Measurements from ENCODE around the gene CATSPER1.

The CATSPER1 gene

DNA sequence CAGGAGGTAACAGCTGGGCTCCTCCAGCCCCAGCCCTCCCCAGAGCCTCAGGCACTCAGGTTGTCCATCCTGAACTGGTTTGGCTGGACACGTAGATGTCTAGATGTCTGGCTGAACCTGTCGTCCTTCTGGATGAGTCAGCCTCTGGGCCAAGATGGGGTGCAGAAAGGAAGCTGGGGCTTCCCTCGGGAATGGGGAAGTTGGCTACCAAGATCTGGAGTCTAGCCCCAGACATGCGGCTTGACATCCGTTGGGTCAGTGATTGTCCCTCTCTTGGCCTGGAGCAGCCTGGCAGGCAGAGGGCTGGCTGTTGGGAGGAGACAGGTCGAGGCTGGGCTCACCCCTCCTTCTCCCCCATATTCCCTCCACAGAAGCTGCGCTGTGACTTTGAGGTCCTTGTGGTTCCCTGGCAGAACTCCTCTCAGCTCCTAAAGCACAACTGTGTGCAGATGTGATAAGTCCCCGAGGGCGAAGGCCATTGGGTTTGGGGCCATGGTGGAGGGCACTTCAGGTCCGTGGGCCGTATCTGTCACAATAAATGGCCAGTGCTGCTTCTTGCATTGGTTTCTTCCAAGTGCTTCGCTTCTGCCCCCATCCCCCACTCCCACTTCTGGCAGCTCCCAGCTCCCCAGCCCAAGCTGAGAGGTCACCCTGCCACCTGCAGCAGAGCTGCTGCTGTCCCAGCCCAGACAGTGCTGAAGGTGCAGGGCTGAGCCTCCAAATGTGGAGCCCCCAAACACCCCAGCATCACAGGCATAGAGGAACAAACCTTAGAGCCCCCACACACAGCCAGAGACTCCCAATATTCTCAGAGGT, 13.1 kb downstream of the CATSPER1 start:
- no peaks in the 10 kb centered on the region for H3K4me1 ChIP-seq (ENCODE audit: insufficient read depth, low read length)

DNA sequence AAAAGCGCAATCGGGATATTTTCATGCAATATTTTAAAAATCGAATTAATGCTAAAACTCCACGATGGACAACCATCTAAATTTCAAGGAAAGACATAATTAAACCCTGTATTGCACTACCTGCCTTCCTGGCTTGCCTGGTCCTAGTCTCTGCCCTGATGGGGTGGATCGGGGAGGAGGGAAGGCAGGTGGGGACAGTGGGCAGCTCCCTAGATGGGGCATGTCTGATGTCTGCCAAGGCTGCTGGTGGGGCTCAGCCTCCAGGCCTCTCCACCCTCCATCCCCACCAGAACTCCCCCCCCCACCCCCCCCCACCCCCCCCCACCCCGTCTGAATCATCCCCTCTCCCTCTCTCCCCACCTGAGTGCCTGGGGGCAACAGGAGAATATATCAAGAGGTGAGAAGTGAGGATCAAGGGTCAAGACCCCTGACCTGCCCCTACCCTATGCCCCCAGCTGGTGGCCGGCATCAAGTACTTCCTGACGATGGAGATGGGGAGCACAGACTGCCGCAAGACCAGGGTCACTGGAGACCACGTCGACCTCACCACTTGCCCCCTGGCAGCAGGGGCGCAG, 13.8 kb downstream of the CATSPER1 start:
- Histone ChIP-seq H3K4me2 (ENCODE audit: insufficient read depth, low read length) (no peak overlapping the region), H3K4me3 (ENCODE audit: low read depth in 1 of 2, low read length in 2 of 2) (no peak overlapping the region), H4K20me1 (ENCODE audit: insufficient read depth, low read length) (peaks cover 6% of the 10 kb centered on the region; the same call in 1 of the 2 replicates), H3K27me3 (ENCODE audit: insufficient read depth, low read length, poor library complexity) (no peaks in the 10 kb centered on the region), H3K27ac (ENCODE audit: low read length) (no peak overlapping the region), H3K4me1 (ENCODE audit: insufficient read depth, low read length) (peaks cover 4% of the 10 kb centered on the region), H3K79me2 (ENCODE audit: insufficient read depth, low read length) (no peaks in the 10 kb centered on the region), H2AFZ (ENCODE audit: low read depth, low read length) (no peak overlapping the region), H3K36me3 (ENCODE audit: insufficient read depth, low read length) (no peaks in the 10 kb centered on the region), H3K9me3 (ENCODE audit: insufficient read depth, low read length, severe bottlenecking) (no peaks in the 10 kb centered on the region), H3K9ac (ENCODE audit: low read depth, low read length) (no peak overlapping the region)
- ATAC-seq (ENCODE audit: insufficient read depth, low read depth) (no peak), DNase-seq (no peak)
- TF ChIP-seq, protein P1, sequence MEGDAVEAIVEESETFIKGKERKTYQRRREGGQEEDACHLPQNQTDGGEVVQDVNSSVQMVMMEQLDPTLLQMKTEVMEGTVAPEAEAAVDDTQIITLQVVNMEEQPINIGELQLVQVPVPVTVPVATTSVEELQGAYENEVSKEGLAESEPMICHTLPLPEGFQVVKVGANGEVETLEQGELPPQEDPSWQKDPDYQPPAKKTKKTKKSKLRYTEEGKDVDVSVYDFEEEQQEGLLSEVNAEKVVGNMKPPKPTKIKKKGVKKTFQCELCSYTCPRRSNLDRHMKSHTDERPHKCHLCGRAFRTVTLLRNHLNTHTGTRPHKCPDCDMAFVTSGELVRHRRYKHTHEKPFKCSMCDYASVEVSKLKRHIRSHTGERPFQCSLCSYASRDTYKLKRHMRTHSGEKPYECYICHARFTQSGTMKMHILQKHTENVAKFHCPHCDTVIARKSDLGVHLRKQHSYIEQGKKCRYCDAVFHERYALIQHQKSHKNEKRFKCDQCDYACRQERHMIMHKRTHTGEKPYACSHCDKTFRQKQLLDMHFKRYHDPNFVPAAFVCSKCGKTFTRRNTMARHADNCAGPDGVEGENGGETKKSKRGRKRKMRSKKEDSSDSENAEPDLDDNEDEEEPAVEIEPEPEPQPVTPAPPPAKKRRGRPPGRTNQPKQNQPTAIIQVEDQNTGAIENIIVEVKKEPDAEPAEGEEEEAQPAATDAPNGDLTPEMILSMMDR (IDR thresholded peaks at IDR 0.05; ENCODE audit: borderline replicate concordance, extremely low read depth, low read length, poor library complexity, severe bottlenecking) = no peak

More for the DNA sequence above, 13.1 kb downstream of the CATSPER1 start:
- Histone ChIP-seq H3K4me3 (ENCODE audit: low read depth in 1 of 2, low read length in 2 of 2) (no peak overlapping the region), H4K20me1 (ENCODE audit: insufficient read depth, low read length) (peaks cover 3% of the 10 kb centered on the region; the same call in 1 of the 2 replicates), H3K9ac (ENCODE audit: low read depth, low read length) (no peak overlapping the region), H3K36me3 (ENCODE audit: insufficient read depth, low read length) (no peaks in the 10 kb centered on the region), H3K27ac (ENCODE audit: low read length) (no peak overlapping the region), H2AFZ (ENCODE audit: low read depth, low read length) (no peak overlapping the region), H3K9me3 (ENCODE audit: insufficient read depth, low read length, severe bottlenecking) (no peaks in the 10 kb centered on the region), H3K79me2 (ENCODE audit: insufficient read depth, low read length) (no peaks in the 10 kb centered on the region), H3K27me3 (ENCODE audit: insufficient read depth, low read length, poor library complexity) (no peaks in the 10 kb centered on the region), H3K4me2 (ENCODE audit: insufficient read depth, low read length) (no peak overlapping the region)
- ATAC-seq (ENCODE audit: insufficient read depth, low read depth) (no peak), DNase-seq (no peak)
- TF ChIP-seq, protein P1 (IDR thresholded peaks at IDR 0.05; ENCODE audit: borderline replicate concordance, extremely low read depth, low read length, poor library complexity, severe bottlenecking) = no peak
- TF ChIP-seq EZH2 (IDR thresholded peaks at IDR 0.05; ENCODE audit: borderline replicate concordance, low read depth, low read length, severe bottlenecking) = no peak

DNA sequence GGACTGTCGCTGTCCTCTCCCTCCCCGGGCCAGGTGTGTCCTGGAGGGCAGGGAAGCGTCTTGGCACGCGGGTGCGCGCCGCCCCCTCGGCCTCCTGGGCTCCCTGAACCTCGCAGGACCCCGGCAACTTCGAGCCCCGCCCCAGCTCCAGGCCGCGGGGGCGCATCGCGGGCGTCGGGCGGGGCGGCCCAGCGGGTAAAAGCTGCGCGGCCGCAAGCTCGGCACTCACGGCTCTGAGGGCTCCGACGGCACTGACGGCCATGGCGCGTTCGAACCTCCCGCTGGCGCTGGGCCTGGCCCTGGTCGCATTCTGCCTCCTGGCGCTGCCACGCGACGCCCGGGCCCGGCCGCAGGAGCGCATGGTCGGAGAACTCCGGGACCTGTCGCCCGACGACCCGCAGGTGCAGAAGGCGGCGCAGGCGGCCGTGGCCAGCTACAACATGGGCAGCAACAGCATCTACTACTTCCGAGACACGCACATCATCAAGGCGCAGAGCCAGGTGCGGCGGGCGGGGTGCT, 14.4 kb downstream of the CATSPER1 start, which contains the start of gene CST6:
Gene CST6 (plus strand): TSS at position 224 of the 519 bp plus-strand sequence. CDS start 37 bp downstream, at position 261.
- no peak for ATAC-seq (ENCODE audit: insufficient read depth, low read depth)
- H3K79me2 ChIP-seq (ENCODE audit: insufficient read depth, low read length) = no peaks in the 10 kb centered on the region
- H3K4me1 ChIP-seq (ENCODE audit: insufficient read depth, low read length) = peaks cover 11% of the 10 kb centered on the region
- no peak within 1 kb of the TSS for H2AFZ ChIP-seq (ENCODE audit: low read depth, low read length)
- no peak within 1 kb of the TSS for H3K4me3 ChIP-seq (ENCODE audit: low read depth in 1 of 2, low read length in 2 of 2)
- no peak within 1 kb of the TSS for H3K4me2 ChIP-seq (ENCODE audit: insufficient read depth, low read length)
- no peaks in the 10 kb centered on the region for H3K9me3 ChIP-seq (ENCODE audit: insufficient read depth, low read length, severe bottlenecking)
- TF ChIP-seq, protein P1 (IDR thresholded peaks at IDR 0.05; ENCODE audit: borderline replicate concordance, extremely low read depth, low read length, poor library complexity, severe bottlenecking) = no peak
- no peak for TF ChIP-seq EZH2 (IDR thresholded peaks at IDR 0.05; ENCODE audit: borderline replicate concordance, low read depth, low read length, severe bottlenecking)
- no peak within 1 kb of the TSS for H3K9ac ChIP-seq (ENCODE audit: low read depth, low read length)
- no peak within 1 kb of the TSS for H3K27ac ChIP-seq (ENCODE audit: low read length)
- no peaks in the 10 kb centered on the region for H3K27me3 ChIP-seq (ENCODE audit: insufficient read depth, low read length, poor library complexity)
- H4K20me1 ChIP-seq (ENCODE audit: insufficient read depth, low read length) = peaks cover 6% of the 10 kb centered on the region; the same call in 1 of the 2 replicates
- H3K36me3 ChIP-seq (ENCODE audit: insufficient read depth, low read length) = no peaks in the 10 kb centered on the region
- DNase-seq = no peak

Data from DND-41 (cell line).